GM06990 (cell line): Measurements from ENCODE around the gene SVIL.
"Not testable (repeated sequence)": the region's sequence is repeated elsewhere in the genome, so short reads cannot be mapped to it uniquely, and the experiment has no call there.

Source experiments
- DNase-seq: peaks from one replicate; pipeline ENCODE4 v3.0.0-alpha.2; 2011; ENCODE audit not compliant: insufficient read length; ENCODE audit errors: extremely low read depth
- H3K27me3 ChIP-seq: replicated peaks from 2 replicates; pipeline ENCODE4 v1.6.0; 2011; ENCODE audit warnings: low read length; ENCODE audit not compliant: control insufficient read depth, insufficient read depth
- H3K36me3 ChIP-seq: 2 replicates; pipeline ENCODE4 v1.5.1; 2011; ENCODE audit warnings: low read length; ENCODE audit not compliant: control insufficient read depth, insufficient read depth
- H3K4me3 ChIP-seq: replicated peaks from 2 replicates; pipeline ENCODE4 v1.5.1; 2011; ENCODE audit warnings: low read depth, mild to moderate bottlenecking, control low read depth, low read length
- TF ChIP-seq, protein P1 (sequence below): IDR thresholded peaks from 2 replicates; pipeline ENCODE4 v1.5.1; 2011; ENCODE audit warnings: low read length, control low read depth, mild to moderate bottlenecking, inconsistent platforms; ENCODE audit not compliant: insufficient read depth, poor library complexity, severe bottlenecking

Gene SVIL

DNA sequence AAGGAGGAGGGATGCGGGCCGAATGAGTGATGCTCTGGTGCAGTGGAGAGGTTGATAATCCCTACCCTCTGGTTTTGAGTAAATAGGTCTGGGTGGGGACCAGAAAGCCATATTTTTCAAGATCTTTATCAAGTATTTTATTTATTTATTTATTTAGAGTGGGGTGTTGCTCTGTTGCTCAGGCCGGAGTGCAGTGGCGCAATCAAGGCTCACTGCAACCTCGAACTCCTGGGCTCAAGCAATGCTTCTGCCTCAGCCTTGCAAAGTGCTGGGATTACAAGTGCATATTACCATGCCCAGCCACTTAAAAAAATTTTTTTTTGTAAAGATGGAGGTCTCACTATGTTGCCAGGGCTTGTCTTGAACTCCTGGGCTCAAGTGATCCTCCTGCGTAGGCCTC is 21.6 kb downstream of the SVIL start:
- H3K4me3 ChIP-seq, result no peak overlapping the region
- TF ChIP-seq, protein P1, sequence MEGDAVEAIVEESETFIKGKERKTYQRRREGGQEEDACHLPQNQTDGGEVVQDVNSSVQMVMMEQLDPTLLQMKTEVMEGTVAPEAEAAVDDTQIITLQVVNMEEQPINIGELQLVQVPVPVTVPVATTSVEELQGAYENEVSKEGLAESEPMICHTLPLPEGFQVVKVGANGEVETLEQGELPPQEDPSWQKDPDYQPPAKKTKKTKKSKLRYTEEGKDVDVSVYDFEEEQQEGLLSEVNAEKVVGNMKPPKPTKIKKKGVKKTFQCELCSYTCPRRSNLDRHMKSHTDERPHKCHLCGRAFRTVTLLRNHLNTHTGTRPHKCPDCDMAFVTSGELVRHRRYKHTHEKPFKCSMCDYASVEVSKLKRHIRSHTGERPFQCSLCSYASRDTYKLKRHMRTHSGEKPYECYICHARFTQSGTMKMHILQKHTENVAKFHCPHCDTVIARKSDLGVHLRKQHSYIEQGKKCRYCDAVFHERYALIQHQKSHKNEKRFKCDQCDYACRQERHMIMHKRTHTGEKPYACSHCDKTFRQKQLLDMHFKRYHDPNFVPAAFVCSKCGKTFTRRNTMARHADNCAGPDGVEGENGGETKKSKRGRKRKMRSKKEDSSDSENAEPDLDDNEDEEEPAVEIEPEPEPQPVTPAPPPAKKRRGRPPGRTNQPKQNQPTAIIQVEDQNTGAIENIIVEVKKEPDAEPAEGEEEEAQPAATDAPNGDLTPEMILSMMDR, result no peak
- H3K27me3 ChIP-seq, result no peaks in the 10 kb centered on the region
- no peak for DNase-seq
- no peaks in the 10 kb centered on the region for H3K36me3 ChIP-seq

DNA sequence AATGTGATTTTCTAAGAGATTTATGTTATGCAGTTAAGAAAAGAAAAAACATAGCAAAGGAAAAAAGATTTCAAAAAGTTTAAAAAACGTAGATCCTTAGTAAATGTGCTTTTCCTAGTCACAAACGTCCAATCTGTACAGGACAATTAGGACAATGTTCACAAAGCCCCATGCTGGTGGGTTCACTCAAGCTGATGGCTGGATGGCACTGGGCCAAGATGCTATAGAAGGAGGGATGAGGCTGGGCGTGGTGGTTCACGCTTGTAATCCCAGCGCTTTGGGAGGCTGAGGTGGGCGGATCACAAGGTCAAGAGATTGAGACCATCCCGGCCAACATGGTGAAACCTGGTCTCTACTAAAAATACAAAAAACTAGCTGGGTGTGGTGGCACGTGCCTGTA is 22.1 kb downstream of the SVIL start:
- Histone ChIP-seq H3K36me3 (no peaks in the 10 kb centered on the region), H3K27me3 (no peaks in the 10 kb centered on the region), H3K4me3 (no peak overlapping the region)
- TF ChIP-seq, protein P1, result no peak
- no peak for DNase-seq

DNA sequence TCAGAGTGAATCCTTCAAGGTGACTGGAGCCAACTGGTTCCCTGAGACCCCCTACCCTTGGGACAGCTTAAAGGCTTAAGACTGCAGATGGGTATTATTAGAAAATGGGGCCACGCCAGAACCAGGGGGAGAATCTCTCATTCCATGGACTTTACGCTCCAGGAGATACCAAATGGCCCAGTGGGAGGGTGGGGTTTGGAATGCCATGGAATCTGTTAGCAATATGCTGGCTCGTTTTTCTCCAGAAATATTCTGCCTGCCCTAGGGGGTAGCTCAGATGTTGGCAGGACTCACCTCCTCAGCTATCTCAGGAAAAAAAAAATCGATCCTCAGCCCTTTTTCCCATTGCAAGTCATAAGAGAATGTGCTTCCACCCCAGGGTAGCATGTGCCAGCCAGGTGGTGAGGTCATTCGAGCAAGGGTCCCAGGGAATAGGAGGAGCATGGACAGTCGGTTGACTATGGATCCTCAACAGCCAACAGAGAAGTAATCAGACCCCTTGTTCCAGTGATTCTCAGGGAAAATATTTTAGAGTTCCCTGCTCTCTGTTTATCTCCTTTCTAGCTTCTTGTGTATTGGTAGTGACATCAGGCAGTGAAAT is 22.9 kb downstream of the SVIL start:
- H3K36me3 ChIP-seq, result no peaks in the 10 kb centered on the region
- DNase-seq, result no peak
- TF ChIP-seq, protein P1, result no peak
- H3K4me3 ChIP-seq, result no peak overlapping the region
- H3K27me3 ChIP-seq, result no peaks in the 10 kb centered on the region

DNA sequence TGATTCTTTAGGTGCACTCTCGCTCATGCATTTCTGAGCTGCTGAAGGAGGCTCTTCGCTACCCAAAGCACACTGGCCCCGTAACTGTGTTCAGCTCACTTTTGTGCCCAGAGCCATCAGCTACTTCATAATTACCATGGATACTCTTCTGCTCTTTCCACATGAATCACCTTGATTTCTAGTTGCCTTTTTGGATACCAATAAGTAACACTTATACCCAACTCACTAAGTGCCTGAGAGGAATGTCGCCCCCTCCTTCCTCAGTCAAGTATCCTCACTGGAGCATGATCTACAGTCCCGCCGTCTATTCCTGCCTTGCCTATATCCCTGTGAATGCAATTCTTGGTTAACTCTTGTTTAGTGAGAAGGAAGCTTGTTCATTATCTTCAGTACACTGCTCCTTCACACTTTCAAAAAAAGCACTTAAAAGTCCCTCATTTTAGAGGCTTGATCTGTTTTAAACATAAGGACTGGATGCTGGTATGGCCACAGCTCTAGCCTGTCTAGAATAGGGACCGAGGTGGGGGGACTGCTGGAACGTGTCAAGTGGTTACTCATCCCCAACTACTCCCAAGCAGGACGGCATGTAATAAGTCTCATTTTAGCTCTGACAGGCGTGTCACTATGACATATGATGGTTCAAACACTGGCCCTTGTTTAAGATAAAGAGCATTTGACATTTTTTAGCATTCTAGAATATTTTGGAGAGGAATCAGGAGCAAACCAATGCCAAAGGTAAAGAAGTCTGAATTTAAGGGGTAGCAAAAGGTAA is 23.7 kb downstream of the SVIL start:
- DNase-seq, result no peak

DNA sequence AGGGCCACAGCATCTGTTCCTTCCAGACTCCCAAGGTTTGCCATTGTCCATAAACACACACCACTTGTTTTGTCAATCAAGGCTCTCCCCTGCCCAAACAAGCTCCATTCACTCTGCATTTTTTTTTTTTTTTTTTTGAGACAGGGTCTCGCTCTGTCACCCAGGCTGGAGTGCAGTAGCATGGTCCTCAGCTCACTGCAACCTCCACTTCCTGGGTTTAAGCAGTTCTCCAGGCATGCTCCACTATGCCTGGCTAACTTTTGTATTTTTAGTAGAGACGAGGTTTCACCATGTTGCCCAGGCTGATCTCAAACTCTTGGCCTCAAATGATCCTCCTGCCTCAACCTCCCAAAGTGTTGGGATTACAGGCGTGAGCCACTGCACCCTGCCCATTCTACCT is 24.4 kb downstream of the SVIL start:
- not testable (repeated sequence) for H3K4me3 ChIP-seq, DNase-seq, H3K27me3 ChIP-seq, H3K36me3 ChIP-seq

More for the DNA sequence above, 23.7 kb downstream of the SVIL start:
- TF ChIP-seq, protein P1, result no peak
- Histone ChIP-seq H3K36me3 (no peaks in the 10 kb centered on the region), H3K27me3 (no peaks in the 10 kb centered on the region), H3K4me3 (no peak overlapping the region)

DNA sequence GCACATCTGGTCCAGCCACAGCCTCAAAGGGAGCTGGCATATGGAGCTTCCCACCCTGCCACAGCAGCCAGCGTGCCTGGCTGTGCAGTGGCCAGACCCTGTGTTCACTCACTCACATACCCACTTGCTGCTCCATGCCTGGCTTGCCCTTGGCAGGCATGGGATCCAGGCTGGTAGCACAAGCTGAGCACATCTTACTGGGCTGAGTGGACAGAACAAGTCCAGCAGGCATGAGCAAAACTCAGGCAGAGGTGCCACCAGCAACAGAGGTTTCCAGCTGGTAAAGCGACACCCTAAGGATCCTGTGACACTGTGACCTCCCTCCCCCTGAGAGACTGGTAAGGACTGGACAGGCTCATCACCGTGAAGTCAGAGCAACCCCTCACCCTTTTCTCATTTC is 25.1 kb downstream of the SVIL start:
- Histone ChIP-seq H3K4me3 (no peak overlapping the region), H3K27me3 (no peaks in the 10 kb centered on the region), H3K36me3 (no peaks in the 10 kb centered on the region)
- DNase-seq, result no peak
- TF ChIP-seq, protein P1, result no peak
